ENCODE data around the gene AREL1. TPM values are rescaled to one million over a fixed set of nuclear protein-coding genes. Genes with fewer than 3 reads are reported as not detected.

AREL1 gene
- total and polyA plus RNA-seq, 2 experiments from 2014 or later: 12.9 to 25.6 TPM

DNA sequence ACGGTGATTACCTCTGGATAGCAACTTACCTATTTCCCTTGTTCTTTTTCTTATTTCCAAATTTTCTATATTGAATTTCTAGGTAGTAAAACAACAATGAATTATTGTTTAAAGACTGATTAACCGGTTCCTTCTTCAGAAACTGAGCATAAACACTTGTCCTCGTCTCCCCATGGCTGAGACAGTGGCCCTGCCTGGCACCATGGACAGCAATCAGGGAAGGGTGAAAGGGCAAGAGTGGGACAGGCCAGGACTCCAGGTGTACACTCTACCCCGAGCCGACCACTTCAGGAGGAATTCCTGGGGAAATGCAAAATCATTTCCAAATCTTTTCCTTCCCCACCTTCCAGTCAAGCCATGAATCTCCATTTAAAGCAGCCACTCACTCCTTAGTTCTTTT is 52.0 kb downstream of the AREL1 start:
- Histone ChIP-seq H3K27me3 (replicated peaks; ENCODE audit: insufficient read depth) (no peaks in the 10 kb centered on the region), H2AFZ (no peak overlapping the region), H3K27ac (no peak overlapping the region), H3K9me2 (ENCODE audit: insufficient read depth) (no peaks in the 10 kb centered on the region), H3K4me3 (no peak overlapping the region), H3K79me2 (ENCODE audit: insufficient read depth) (no peaks in the 10 kb centered on the region), H3K9ac (no peak overlapping the region), H3F3A (ENCODE audit: insufficient read depth) (peaks cover 48% of the 10 kb centered on the region), H4K20me1 (ENCODE audit: insufficient read depth) (no peaks in the 10 kb centered on the region), H3K9me3 (ENCODE audit: low read depth) (no peaks in the 10 kb centered on the region), H3K4me2 (ENCODE audit: unreplicated experiment) (peak overlapping the region; percentile 12), H3K4me1 (ENCODE audit: insufficient read depth) (peaks cover 48% of the 10 kb centered on the region), H3K36me3 (ENCODE audit: low read depth) (peaks cover 27% of the 10 kb centered on the region; the same call in 1 of the 2 replicates)
- 88 to 90% methylated on average over 5 of the region's 5 CpGs for WGBS, 2 experiments (ENCODE audit: low coverage in 1 of 2, low lambda C conversion rate in 2 of 2, missing lambda C conversion rate in 2 of 2)
- DNase-seq: no peak
- in situ Hi-C loops (cut with MboI): no loop called here
- TF ChIP-seq EZH2phosphoT487 (IDR thresholded peaks at IDR 0.05; ENCODE audit: insufficient read depth, low read depth) (no peak), EZH2 (IDR thresholded peaks at IDR 0.05; ENCODE audit: insufficient read depth, poor library complexity, severe bottlenecking) (no peak)

GRCh38 chr14:74660167-74660566 is 52.7 kb downstream of the AREL1 start:
- no peak overlapping the region for H3K4me3 ChIP-seq
- 65 to 76% methylated on average over 3 of the region's 3 CpGs for WGBS, 2 experiments (ENCODE audit: low coverage in 1 of 2, low lambda C conversion rate in 2 of 2, missing lambda C conversion rate in 2 of 2)
- H3K27me3 ChIP-seq (replicated peaks; ENCODE audit: insufficient read depth): no peaks in the 10 kb centered on the region
- H2AFZ ChIP-seq: no peak overlapping the region
- H3K9me3 ChIP-seq (ENCODE audit: low read depth): no peaks in the 10 kb centered on the region
- H3K4me2 ChIP-seq (ENCODE audit: unreplicated experiment): peak overlapping the region; percentile 12
- no peaks in the 10 kb centered on the region for H4K20me1 ChIP-seq (ENCODE audit: insufficient read depth)
- TF ChIP-seq EZH2 (IDR thresholded peaks at IDR 0.05; ENCODE audit: insufficient read depth, poor library complexity, severe bottlenecking) (no peak), EZH2phosphoT487 (IDR thresholded peaks at IDR 0.05; ENCODE audit: insufficient read depth, low read depth) (no peak)
- 0 out of 2 replicates have a peak overlapping the region, but pooled peaks have one; percentile 20 for H3K27ac ChIP-seq
- in situ Hi-C loops (cut with MboI): no loop called here
- peaks cover 55% of the 10 kb centered on the region for H3F3A ChIP-seq (ENCODE audit: insufficient read depth)
- H3K4me1 ChIP-seq (ENCODE audit: insufficient read depth): peaks cover 50% of the 10 kb centered on the region
- no peak for DNase-seq
- H3K9ac ChIP-seq: no peak overlapping the region
- no peaks in the 10 kb centered on the region for H3K79me2 ChIP-seq (ENCODE audit: insufficient read depth)
- no peaks in the 10 kb centered on the region for H3K9me2 ChIP-seq (ENCODE audit: insufficient read depth)
- H3K36me3 ChIP-seq (ENCODE audit: low read depth): peaks cover 22% of the 10 kb centered on the region; the same call in 1 of the 2 replicates

DNA sequence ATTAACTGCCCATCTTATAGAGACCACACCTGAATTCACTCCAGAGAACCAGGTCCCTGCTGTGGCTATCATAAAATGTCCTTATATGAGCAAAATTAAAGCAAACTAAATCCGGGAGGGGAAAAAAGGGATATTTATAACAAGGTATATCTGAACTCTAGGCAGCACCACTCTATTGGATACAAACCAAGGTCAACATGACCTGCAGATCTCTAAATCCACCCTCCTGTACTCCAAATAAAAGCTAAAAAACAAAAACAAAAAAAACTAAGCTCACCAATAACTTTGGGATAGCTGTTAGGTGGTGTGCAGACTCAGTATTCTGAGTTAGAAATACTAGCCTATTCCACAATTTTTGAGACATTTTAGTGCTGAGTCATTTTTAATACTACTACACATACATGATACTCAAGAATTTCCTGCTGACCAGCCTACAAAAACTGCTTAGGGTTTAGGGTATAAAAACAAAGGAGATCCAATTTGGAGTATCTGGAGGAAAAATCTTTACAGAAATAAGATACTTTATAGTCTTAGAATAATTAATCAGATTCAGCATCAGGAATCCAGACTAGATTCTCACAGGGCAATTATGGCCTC is 54.2 kb downstream of the AREL1 start:
- Histone ChIP-seq H3K9me3 (ENCODE audit: low read depth) (no peaks in the 10 kb centered on the region), H3F3A (ENCODE audit: insufficient read depth) (peaks cover 70% of the 10 kb centered on the region), H3K9me2 (ENCODE audit: insufficient read depth) (no peaks in the 10 kb centered on the region), H3K4me1 (ENCODE audit: insufficient read depth) (peaks cover 66% of the 10 kb centered on the region), H3K4me2 (ENCODE audit: unreplicated experiment) (peak overlapping the region; percentile 11), H3K27ac (peak overlapping the region; percentile 20), H2AFZ (no peak overlapping the region), H3K79me2 (ENCODE audit: insufficient read depth) (no peaks in the 10 kb centered on the region), H3K9ac (no peak overlapping the region), H3K36me3 (ENCODE audit: low read depth) (peaks cover 22% of the 10 kb centered on the region; the same call in 1 of the 2 replicates), H3K4me3 (no peak overlapping the region), H4K20me1 (ENCODE audit: insufficient read depth) (no peaks in the 10 kb centered on the region), H3K27me3 (replicated peaks; ENCODE audit: insufficient read depth) (no peaks in the 10 kb centered on the region)
- in situ Hi-C loops (cut with MboI): no loop called here
- peak; percentile 75 for DNase-seq
- WGBS, 2 experiments (ENCODE audit: low coverage in 1 of 2, low lambda C conversion rate in 2 of 2, missing lambda C conversion rate in 2 of 2): 93 to 100% methylated on average over 1 of the region's 1 CpG
- TF ChIP-seq EZH2 (IDR thresholded peaks at IDR 0.05; ENCODE audit: insufficient read depth, poor library complexity, severe bottlenecking) (no peak), EZH2phosphoT487 (IDR thresholded peaks at IDR 0.05; ENCODE audit: insufficient read depth, low read depth) (no peak)

- no peak for TF ChIP-seq EZH2phosphoT487 (IDR thresholded peaks at IDR 0.05; ENCODE audit: insufficient read depth, low read depth)
- no peaks in the 10 kb centered on the region for H3K9me3 ChIP-seq (ENCODE audit: low read depth)
- H3K27ac ChIP-seq: peak overlapping the region; percentile 82; the same call in 1 of the 2 replicates
- H4K20me1 ChIP-seq (ENCODE audit: insufficient read depth): no peaks in the 10 kb centered on the region
- H3K4me3 ChIP-seq: no peak overlapping the region
- no peak for DNase-seq
- no peak overlapping the region for H3K9ac ChIP-seq
- H3K9me2 ChIP-seq (ENCODE audit: insufficient read depth): no peaks in the 10 kb centered on the region
- 96 to 100% methylated on average over 3 of the region's 3 CpGs for WGBS, 2 experiments (ENCODE audit: low coverage in 1 of 2, low lambda C conversion rate in 2 of 2, missing lambda C conversion rate in 2 of 2)
- no peaks in the 10 kb centered on the region for H3K79me2 ChIP-seq (ENCODE audit: insufficient read depth)
- H3F3A ChIP-seq (ENCODE audit: insufficient read depth): peaks cover 77% of the 10 kb centered on the region
- H2AFZ ChIP-seq: no peak overlapping the region
- peaks cover 80% of the 10 kb centered on the region for H3K4me1 ChIP-seq (ENCODE audit: insufficient read depth)
- H3K36me3 ChIP-seq (ENCODE audit: low read depth): peaks cover 11% of the 10 kb centered on the region; the same call in 1 of the 2 replicates
- H3K4me2 ChIP-seq (ENCODE audit: unreplicated experiment): peak overlapping the region; percentile 63
- no peaks in the 10 kb centered on the region for H3K27me3 ChIP-seq (replicated peaks; ENCODE audit: insufficient read depth)
- in situ Hi-C loops (cut with MboI): no loop called here
Measured at GRCh38 chr14:74656964-74657363, 55.9 kb downstream of the AREL1 start.
